Type B pancreatic cell (in vitro differentiated cells): ENCODE measurements around the gene GRIP2. TPM values are rescaled to one million over a fixed set of nuclear protein-coding genes. Genes with fewer than 3 reads are reported as not detected.
A peak's percentile ranks its signal among the peaks of the same experiment; 100 is the strongest.

ENCODE experiments used
- DNase-seq: peaks from one replicate; pipeline ENCODE4 v3.0.0; 2021; ENCODE audit warnings: mixed read lengths; ENCODE audit not compliant: unreplicated experiment; ENCODE audit errors: extremely low spot score
- H3K27ac Mint-ChIP-seq: 2 replicates; pipeline ENCODE4 v1.8.0; 2021; ENCODE audit warnings: mild to moderate bottlenecking, mixed read lengths
- H3K27me3 Mint-ChIP-seq: 2 replicates; pipeline ENCODE4 v1.8.0; 2021; ENCODE audit warnings: mixed read lengths
- H3K36me3 Mint-ChIP-seq: 2 replicates; pipeline ENCODE4 v1.8.0; 2021; ENCODE audit warnings: mixed read lengths
- H3K4me1 Mint-ChIP-seq: one replicate; pipeline ENCODE4 v1.8.0; 2021; ENCODE audit warnings: mixed read lengths; ENCODE audit not compliant: unreplicated experiment
- H3K4me3 Mint-ChIP-seq: 2 replicates; pipeline ENCODE4 v1.8.0; 2021; ENCODE audit warnings: mild to moderate bottlenecking, mixed read lengths
- H3K9me3 Mint-ChIP-seq: 2 replicates; pipeline ENCODE4 v1.8.0; 2021; ENCODE audit warnings: mixed read lengths
- total RNA-seq: library from RNA; stranded (reverse); gene quantifications from 2 replicates; pipeline ENCODE4 v1.2.1, GENCODE V29; 2021; ENCODE audit warnings: low replicate concordance
- TF ChIP-seq, protein P1 (sequence below): fragments of 200-600 bp; sonication (generic); conservative IDR thresholded peaks from 2 replicates; pipeline ENCODE4 v1.5.0; 2021; ENCODE audit warnings: antibody characterized with exemption, mild to moderate bottlenecking

The GRIP2 gene
- total RNA-seq, 1 donor from 2014 or later: 5.6 TPM

DNA sequence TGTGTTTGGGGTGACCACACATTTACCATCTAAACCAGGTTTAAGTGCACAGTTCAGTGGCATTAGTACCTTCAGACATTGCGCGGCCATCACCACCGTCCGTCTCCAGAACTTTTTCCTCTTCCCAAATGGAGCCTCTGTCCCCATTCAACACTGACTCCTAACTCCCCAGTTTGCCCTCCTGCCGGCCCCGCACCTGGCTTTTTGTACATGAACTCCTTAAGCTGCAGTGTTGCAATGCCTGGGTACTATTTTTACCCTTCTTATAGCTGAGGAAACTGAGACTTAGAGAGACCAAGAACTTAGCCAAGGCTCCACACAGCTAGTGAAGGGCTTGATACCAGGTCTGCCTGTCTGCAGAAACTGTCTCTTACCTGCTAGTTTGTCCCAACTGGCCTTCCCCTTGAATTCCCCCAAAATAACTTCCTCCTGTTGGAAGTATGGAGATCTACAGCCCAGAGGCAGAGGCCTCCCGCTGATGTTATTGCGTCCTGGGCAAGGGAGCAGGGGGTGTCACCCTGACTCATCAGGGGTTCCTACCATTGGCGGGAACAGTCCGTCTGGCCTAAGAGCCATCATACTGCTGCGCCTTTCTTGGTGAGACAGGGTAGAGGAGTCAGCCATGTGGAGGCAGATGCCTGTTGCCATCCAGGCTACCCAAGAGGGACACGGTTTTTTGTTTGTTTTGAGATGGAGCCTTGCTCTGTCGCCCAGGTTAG is 65.6 kb downstream of the GRIP2 start:
- TF ChIP-seq, protein P1, sequence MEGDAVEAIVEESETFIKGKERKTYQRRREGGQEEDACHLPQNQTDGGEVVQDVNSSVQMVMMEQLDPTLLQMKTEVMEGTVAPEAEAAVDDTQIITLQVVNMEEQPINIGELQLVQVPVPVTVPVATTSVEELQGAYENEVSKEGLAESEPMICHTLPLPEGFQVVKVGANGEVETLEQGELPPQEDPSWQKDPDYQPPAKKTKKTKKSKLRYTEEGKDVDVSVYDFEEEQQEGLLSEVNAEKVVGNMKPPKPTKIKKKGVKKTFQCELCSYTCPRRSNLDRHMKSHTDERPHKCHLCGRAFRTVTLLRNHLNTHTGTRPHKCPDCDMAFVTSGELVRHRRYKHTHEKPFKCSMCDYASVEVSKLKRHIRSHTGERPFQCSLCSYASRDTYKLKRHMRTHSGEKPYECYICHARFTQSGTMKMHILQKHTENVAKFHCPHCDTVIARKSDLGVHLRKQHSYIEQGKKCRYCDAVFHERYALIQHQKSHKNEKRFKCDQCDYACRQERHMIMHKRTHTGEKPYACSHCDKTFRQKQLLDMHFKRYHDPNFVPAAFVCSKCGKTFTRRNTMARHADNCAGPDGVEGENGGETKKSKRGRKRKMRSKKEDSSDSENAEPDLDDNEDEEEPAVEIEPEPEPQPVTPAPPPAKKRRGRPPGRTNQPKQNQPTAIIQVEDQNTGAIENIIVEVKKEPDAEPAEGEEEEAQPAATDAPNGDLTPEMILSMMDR: no peak
- H3K4me1 Mint-ChIP-seq: peaks cover 17% of the 10 kb centered on the region
- H3K27me3 Mint-ChIP-seq: no peaks in the 10 kb centered on the region
- H3K9me3 Mint-ChIP-seq: no peaks in the 10 kb centered on the region
- H3K4me3 Mint-ChIP-seq: no peak overlapping the region
- H3K27ac Mint-ChIP-seq: no peak overlapping the region
- DNase-seq: no peak
- H3K36me3 Mint-ChIP-seq: peaks cover 26% of the 10 kb centered on the region

DNA sequence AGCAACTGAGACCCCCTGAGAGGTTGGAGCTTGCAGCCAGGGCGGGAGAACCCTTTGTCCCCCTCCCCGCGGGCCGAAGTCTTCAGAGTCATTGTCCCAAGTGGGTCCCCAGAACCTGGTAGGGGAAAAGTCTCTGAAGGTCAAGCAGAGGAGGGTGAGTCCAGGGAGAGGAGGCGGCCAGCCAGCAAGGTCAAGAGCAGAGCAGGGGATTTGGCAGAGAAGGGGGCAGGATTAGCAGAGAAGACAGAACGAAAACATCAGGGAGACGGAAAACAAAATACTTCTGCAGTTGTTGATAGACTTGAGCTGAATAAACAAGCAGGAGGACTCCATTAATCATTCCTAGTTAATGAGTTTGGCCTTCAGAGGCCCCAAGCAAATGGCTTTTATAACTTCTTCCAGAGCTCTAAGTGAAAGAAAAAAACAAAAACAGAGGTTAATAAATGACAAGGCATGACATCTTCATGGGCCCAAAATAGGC is 66.7 kb downstream of the GRIP2 start:
- Mint-ChIP-seq H3K9me3 (no peaks in the 10 kb centered on the region), H3K4me3 (no peak overlapping the region), H3K36me3 (peaks cover 19% of the 10 kb centered on the region), H3K4me1 (peaks cover 17% of the 10 kb centered on the region), H3K27me3 (no peaks in the 10 kb centered on the region), H3K27ac (peak overlapping the region; percentile 56)
- DNase-seq: no peak
- TF ChIP-seq, protein P1: no peak

DNA sequence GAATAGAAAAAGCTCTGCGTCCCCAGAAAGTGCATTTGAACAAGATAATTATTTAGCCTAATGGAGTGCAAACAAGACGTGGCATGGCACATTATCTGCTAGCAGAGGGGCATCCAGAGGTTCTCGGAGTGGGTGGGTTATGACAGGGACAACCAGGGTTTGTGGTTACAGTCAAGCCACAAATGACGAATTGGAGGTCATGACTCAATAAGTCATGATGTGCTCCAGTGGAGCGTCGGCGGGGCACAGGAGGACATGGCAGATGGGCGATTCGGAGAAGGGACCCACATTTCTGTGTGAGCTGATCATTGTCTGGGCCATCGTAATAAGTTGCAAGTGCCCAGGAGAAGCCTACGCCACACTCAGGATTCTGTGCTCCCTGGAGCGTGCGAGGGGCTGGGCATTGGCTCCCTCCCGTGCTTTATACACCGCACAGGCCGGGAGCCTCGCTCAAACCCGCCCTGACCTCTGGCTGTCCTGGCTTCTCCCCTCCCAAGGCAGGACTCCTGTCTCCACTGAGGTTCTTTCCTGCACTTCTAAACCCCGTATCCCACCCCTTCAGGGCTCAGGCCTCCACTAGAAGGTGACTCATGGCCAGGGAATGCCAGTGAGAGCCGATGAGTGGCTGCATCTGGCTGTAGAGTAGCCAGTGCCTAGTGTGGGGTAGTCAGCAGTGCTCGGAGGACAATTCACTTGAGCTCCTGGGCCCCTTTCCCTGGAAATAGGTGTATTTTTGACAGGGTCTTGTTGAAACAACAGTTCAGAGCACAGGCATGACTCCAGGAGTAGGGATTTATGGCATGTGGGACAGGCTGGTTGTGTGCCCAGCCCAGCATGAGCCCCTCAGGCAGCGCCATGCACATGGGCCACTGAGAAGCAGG is 67.4 kb downstream of the GRIP2 start:
- H3K36me3 Mint-ChIP-seq: peaks cover 19% of the 10 kb centered on the region
- no peak for DNase-seq

DNA sequence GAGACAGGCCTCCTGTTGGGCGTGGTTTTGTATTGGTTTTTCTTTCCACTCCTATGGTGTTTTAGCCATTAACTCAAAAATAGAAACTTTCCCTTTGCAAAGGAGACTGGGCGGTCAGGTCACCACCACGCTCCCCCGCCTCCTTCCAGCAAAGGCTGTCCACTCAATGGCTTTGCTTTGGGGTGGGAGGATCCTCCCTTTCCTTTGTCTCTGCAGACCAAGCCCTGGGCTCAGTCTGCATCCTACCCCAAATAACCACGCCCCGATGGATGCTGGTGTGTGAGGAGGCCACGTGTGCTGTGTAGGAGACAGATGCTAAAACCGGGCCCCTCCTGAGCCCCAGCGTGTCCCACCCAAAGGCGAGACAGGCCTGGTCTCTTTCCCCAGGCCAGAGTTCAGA is 68.5 kb downstream of the GRIP2 start:
- H3K27ac Mint-ChIP-seq: no peak overlapping the region
- H3K9me3 Mint-ChIP-seq: no peaks in the 10 kb centered on the region
- no peak overlapping the region for H3K4me3 Mint-ChIP-seq
- TF ChIP-seq, protein P1: no peak
- peaks cover 17% of the 10 kb centered on the region for H3K4me1 Mint-ChIP-seq
- H3K36me3 Mint-ChIP-seq: peaks cover 16% of the 10 kb centered on the region
- no peaks in the 10 kb centered on the region for H3K27me3 Mint-ChIP-seq
- no peak for DNase-seq

More for the DNA sequence above, 67.4 kb downstream of the GRIP2 start:
- TF ChIP-seq, protein P1: no peak
- Mint-ChIP-seq H3K27me3 (no peaks in the 10 kb centered on the region), H3K9me3 (no peaks in the 10 kb centered on the region), H3K4me1 (peaks cover 17% of the 10 kb centered on the region), H3K4me3 (no peak overlapping the region), H3K27ac (no peak overlapping the region)

DNA sequence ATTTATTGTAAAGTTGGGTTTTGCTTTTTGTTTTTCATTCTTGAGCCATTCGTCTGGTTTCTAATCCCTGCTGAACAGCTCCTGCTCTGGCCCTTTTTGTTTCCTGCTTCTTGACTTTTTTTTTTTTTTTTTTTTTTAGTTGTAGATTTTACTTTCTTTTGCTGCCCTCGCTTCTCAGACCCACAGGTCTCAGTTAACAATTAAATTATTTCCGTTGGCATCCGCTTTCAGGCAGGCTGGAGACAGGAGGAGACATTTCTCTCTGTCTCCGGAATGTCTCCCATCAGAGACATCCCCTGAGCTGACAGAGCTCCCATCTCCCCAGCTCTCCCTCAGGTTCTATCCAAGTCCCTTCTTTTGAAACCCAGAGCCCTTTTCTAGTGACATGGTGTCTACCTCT is 69.1 kb downstream of the GRIP2 start:
- no peak for DNase-seq
- Mint-ChIP-seq H3K9me3 (no peaks in the 10 kb centered on the region), H3K27ac (no peak overlapping the region), H3K4me3 (no peak overlapping the region), H3K4me1 (peaks cover 15% of the 10 kb centered on the region), H3K27me3 (no peaks in the 10 kb centered on the region), H3K36me3 (peaks cover 16% of the 10 kb centered on the region)
- TF ChIP-seq, protein P1: no peak
